ENCODE results near the gene NT5C3B.

GRCh38 chr17:41796121-41796895 is 39.7 kb downstream of the NT5C3B start:
- no peak for TF ChIP-seq EZH2phosphoT487 (IDR thresholded peaks at IDR 0.05; ENCODE audit: insufficient read depth, low read depth)
- no peak for TF ChIP-seq EZH2 (IDR thresholded peaks at IDR 0.05; ENCODE audit: insufficient read depth, poor library complexity, severe bottlenecking)

All from GM23248 (cell line).